ENCODE results near the gene CBLN1. TPM values are rescaled to one million over a fixed set of nuclear protein-coding genes. Genes with fewer than 3 reads are reported as not detected.

Gene CBLN1
- polyA plus RNA-seq (7.7 and 10.5 TPM in 2 replicates), polyA minus RNA-seq (5.1 and 6.7 TPM in 2 replicates)

- H3K9ac ChIP-seq (ENCODE audit: low read length): peak within 1 kb of the TSS; percentile 61
Measured at GRCh38 chr16:49281480-49281842, at the start of gene CBLN1. Gene CBLN1 (minus strand): TSS chr16:49281838. CDS start chr16:49281465, 373 bp downstream.

GRCh38 chr16:49330562-49331201 is 49.0 kb upstream of the CBLN1 start:
- H3K4me2 ChIP-seq (ENCODE audit: low read length): no peak overlapping the region
- no peaks in the 10 kb centered on the region for H3K9me2 ChIP-seq (ENCODE audit: insufficient read depth, low read length)
- no peak for TF ChIP-seq TAF1 (IDR thresholded peaks at IDR 0.05; ENCODE audit: low read depth)
- H3K27ac ChIP-seq (ENCODE audit: low read length): no peak overlapping the region
- H3K79me2 ChIP-seq (replicated peaks; ENCODE audit: insufficient read depth, low read length): no peaks in the 10 kb centered on the region
- no peaks in the 10 kb centered on the region for H3K27me3 ChIP-seq (ENCODE audit: insufficient read depth, low read depth, low read length)
- no peaks in the 10 kb centered on the region for H3K9me3 ChIP-seq (ENCODE audit: low read length)
- H3K36me3 ChIP-seq (ENCODE audit: insufficient read depth, low read length): no peaks in the 10 kb centered on the region
- H3K4me3 ChIP-seq (ENCODE audit: low read length): no peak overlapping the region
- H3K9ac ChIP-seq (ENCODE audit: low read length): no peak overlapping the region
- H4K20me1 ChIP-seq (ENCODE audit: insufficient read depth): no peaks in the 10 kb centered on the region
- no peaks in the 10 kb centered on the region for H3F3A ChIP-seq (ENCODE audit: insufficient read depth, low read length, poor library complexity, severe bottlenecking)
- H2AFZ ChIP-seq (ENCODE audit: low read depth, low read length): no peak overlapping the region

More at GRCh38 chr16:49281480-49281842, at the start of gene CBLN1:
- H2AFZ ChIP-seq (ENCODE audit: low read depth, low read length): peak within 1 kb of the TSS; percentile 51
- H3K9me2 ChIP-seq (ENCODE audit: insufficient read depth, low read length): no peaks in the 10 kb centered on the region
- TF ChIP-seq CTCF (IDR thresholded peaks at IDR 0.05; ENCODE audit: poor library complexity, severe bottlenecking) (no peak), POLR2AphosphoS5 (IDR thresholded peaks at IDR 0.05) (peak; percentile 30)
- no peak within 1 kb of the TSS for H3K27ac ChIP-seq (ENCODE audit: low read length)
- no peaks in the 10 kb centered on the region for H3K79me2 ChIP-seq (replicated peaks; ENCODE audit: insufficient read depth, low read length)
- peak within 1 kb of the TSS; percentile 97 for H3K4me2 ChIP-seq (ENCODE audit: low read length)
- no peaks in the 10 kb centered on the region for H3F3A ChIP-seq (ENCODE audit: insufficient read depth, low read length, poor library complexity, severe bottlenecking)
- H3K9me3 ChIP-seq (ENCODE audit: low read length): no peaks in the 10 kb centered on the region
- no peaks in the 10 kb centered on the region for H4K20me1 ChIP-seq (ENCODE audit: insufficient read depth)
- H3K36me3 ChIP-seq (ENCODE audit: insufficient read depth, low read length): no peaks in the 10 kb centered on the region
- peaks cover 89% of the 10 kb centered on the region for H3K27me3 ChIP-seq (ENCODE audit: insufficient read depth, low read depth, low read length)
- H3K4me3 ChIP-seq (ENCODE audit: low read length): peak within 1 kb of the TSS; percentile 87

GRCh38 chr16:49328325-49328724 is 46.7 kb upstream of the CBLN1 start:
- no peaks in the 10 kb centered on the region for H3F3A ChIP-seq (ENCODE audit: insufficient read depth, low read length, poor library complexity, severe bottlenecking)
- H2AFZ ChIP-seq (ENCODE audit: low read depth, low read length): no peak overlapping the region
- H3K9ac ChIP-seq (ENCODE audit: low read length): no peak overlapping the region
- no peak overlapping the region for H3K4me2 ChIP-seq (ENCODE audit: low read length)
- no peaks in the 10 kb centered on the region for H3K9me3 ChIP-seq (ENCODE audit: low read length)
- H4K20me1 ChIP-seq (ENCODE audit: insufficient read depth): no peaks in the 10 kb centered on the region
- no peaks in the 10 kb centered on the region for H3K36me3 ChIP-seq (ENCODE audit: insufficient read depth, low read length)
- H3K4me3 ChIP-seq (ENCODE audit: low read length): no peak overlapping the region
- no peaks in the 10 kb centered on the region for H3K27me3 ChIP-seq (ENCODE audit: insufficient read depth, low read depth, low read length)
- TF ChIP-seq EZH2 (IDR thresholded peaks at IDR 0.05; ENCODE audit: borderline replicate concordance, insufficient read depth, low read length, poor library complexity, severe bottlenecking) (no peak), REST (IDR thresholded peaks at IDR 0.05; ENCODE audit: borderline replicate concordance) (no peak)
- no peaks in the 10 kb centered on the region for H3K79me2 ChIP-seq (replicated peaks; ENCODE audit: insufficient read depth, low read length)
- no peak overlapping the region for H3K27ac ChIP-seq (ENCODE audit: low read length)
- H3K9me2 ChIP-seq (ENCODE audit: insufficient read depth, low read length): no peaks in the 10 kb centered on the region

All from neural cell (in vitro differentiated cells).